GM04504 (cell line): Measurements from ENCODE around the gene C11orf97.
"Not testable (repeated sequence)": the region's sequence is repeated elsewhere in the genome, so short reads cannot be mapped to it uniquely, and the experiment has no call there.

Experiments
- DNase-seq: peaks from one replicate; pipeline ENCODE4 v3.0.0-alpha.2; 2012; ENCODE audit warnings: low read depth

Gene C11orf97

GRCh38 chr11:94557992-94558391, 45.7 kb downstream of the C11orf97 start:
- DNase-seq: peak; percentile 42

GRCh38 chr11:94558468-94558867, 46.2 kb downstream of the C11orf97 start:
- no peak for DNase-seq

GRCh38 chr11:94558932-94559331, 46.7 kb downstream of the C11orf97 start:
- no peak for DNase-seq

- no peak for DNase-seq
These were observed 47.1 kb downstream of the C11orf97 start for GRCh38 chr11:94559361-94559760.

- DNase-seq: no peak
These were observed 48.6 kb downstream of the C11orf97 start for GRCh38 chr11:94560834-94561233.

- peak; percentile 51 for DNase-seq
These were observed 51.1 kb downstream of the C11orf97 start for GRCh38 chr11:94563176-94563847.

- no peak for DNase-seq
These were observed 51.7 kb downstream of the C11orf97 start for GRCh38 chr11:94563848-94564467.

GRCh38 chr11:94567181-94567670, 55.0 kb downstream of the C11orf97 start, which contains the start of gene PIWIL4:
PIWIL4 (plus strand) TSS chr11:94567368; CDS start chr11:94567519, 151 bp downstream.
- DNase-seq: no peak

- no peak for DNase-seq
These were observed 55.9 kb downstream of the C11orf97 start for GRCh38 chr11:94568200-94568599.

- DNase-seq: no peak
These were observed 56.5 kb downstream of the C11orf97 start for GRCh38 chr11:94568717-94569116.

- not testable (repeated sequence) for DNase-seq
These were observed 60.7 kb downstream of the C11orf97 start for GRCh38 chr11:94572975-94573374.

- peak; percentile 56 for DNase-seq
These were observed 62.1 kb downstream of the C11orf97 start for GRCh38 chr11:94574193-94574961.

- DNase-seq: no peak
These were observed 64.0 kb downstream of the C11orf97 start for GRCh38 chr11:94576306-94576705.

- no peak for DNase-seq
These were observed 65.6 kb downstream of the C11orf97 start for GRCh38 chr11:94577841-94578240.
